A673 (cell line): ENCODE results near the gene FAM13A. TPM values are rescaled to one million over a fixed set of nuclear protein-coding genes. Genes with fewer than 3 reads are reported as not detected.

Source experiments
- BruUV-seq: library from RNA; stranded (reverse); fragments of 400-500 nt; replicated peaks from 2 replicates; lab custom pipeline; 2021; lab: Mats Ljungman, UMichigan
- CTCF ChIA-PET: fragments of 300-600 bp; sonication (Branson Sonifier 250); formaldehyde crosslinking; loops from one replicate; lab custom pipeline; 2022; ENCODE audit warnings: antibody characterized with exemption; lab: Charles Lee
- POLR2A ChIA-PET: fragments of 300-600 bp; sonication (Branson Sonifier 250); formaldehyde crosslinking; loops from one replicate; lab custom pipeline; 2022; ENCODE audit warnings: antibody characterized with exemption; ENCODE audit not compliant: low non-redundant PET; lab: Charles Lee
- DNase-seq: peaks from one replicate; pipeline ENCODE4 v3.0.0-alpha.2; 2015; ENCODE audit warnings: low spot score
- H3K27ac ChIP-seq: fragments of 200-600 bp; sonication (generic); 2 replicates; pipeline ENCODE4 v1.5.1; 2016; ENCODE audit warnings: mixed run types, low read depth, mild to moderate bottlenecking, mixed read lengths, antibody characterized with exemption, low read length; ENCODE audit not compliant: poor library complexity, severe bottlenecking
- H3K27me3 ChIP-seq: fragments of 200-600 bp; sonication (generic); replicated peaks from 2 replicates; pipeline ENCODE4 v1.6.1; 2017; ENCODE audit warnings: mixed run types, low read depth, mild to moderate bottlenecking, mixed read lengths, antibody characterized with exemption, low read length; ENCODE audit not compliant: insufficient read depth, poor library complexity
- H3K36me3 ChIP-seq: fragments of 200-600 bp; sonication (generic); 2 replicates; pipeline ENCODE4 v1.6.1; 2016; ENCODE audit warnings: mixed run types, mild to moderate bottlenecking, mixed read lengths, antibody characterized with exemption, low read length; ENCODE audit not compliant: insufficient read depth, poor library complexity, severe bottlenecking
- H3K4me1 ChIP-seq: fragments of 200-600 bp; sonication (generic); 2 replicates; pipeline ENCODE4 v1.6.1; 2017; ENCODE audit warnings: mixed run types, mild to moderate bottlenecking, mixed read lengths, antibody characterized with exemption, low read length; ENCODE audit not compliant: insufficient read depth, poor library complexity, severe bottlenecking
- H3K4me3 ChIP-seq: fragments of 200-600 bp; sonication (generic); 2 replicates; pipeline ENCODE4 v1.5.1; 2016; ENCODE audit warnings: low read depth, mixed run types, mild to moderate bottlenecking, mixed read lengths, low read length; ENCODE audit not compliant: poor library complexity, severe bottlenecking
- H3K9me3 ChIP-seq: fragments of 200-600 bp; sonication (generic); 2 replicates; pipeline ENCODE4 v1.6.1; 2016; ENCODE audit warnings: mixed run types, low read depth, mild to moderate bottlenecking, mixed read lengths, antibody characterized with exemption, low read length; ENCODE audit not compliant: poor library complexity, severe bottlenecking
- EZH2 ChIP-seq: fragments of 200-600 bp; sonication (generic); IDR thresholded peaks from 2 replicates; pipeline ENCODE4 v1.6.1; 2017; ENCODE audit warnings: borderline replicate concordance, low read depth, mild to moderate bottlenecking, mixed read lengths, antibody characterized with exemption, low read length; ENCODE audit not compliant: poor library complexity, severe bottlenecking
- intact Hi-C: fragments of 100-400 bp; cut with micrococcal nuclease; formaldehyde crosslinking; loops from one replicate; pipeline ENCODE4 v1.10.0; 2022; ENCODE audit not compliant: unreplicated experiment
- total RNA-seq: library from RNA; stranded (reverse); gene quantifications from 2 replicates; pipeline ENCODE4 v1.2.3, GENCODE V29; 2021
- TF ChIP-seq, protein P1 (sequence below): fragments of 300-800, 200-600 bp; sonication (generic); conservative IDR thresholded peaks from 2 replicates; pipeline ENCODE4 v1.5.1; 2017; ENCODE audit warnings: low read depth, mild to moderate bottlenecking, antibody characterized with exemption, low read length, moderate library complexity, mixed read lengths

The FAM13A gene
- total RNA-seq, 1 experiment from 2014 or later: 15.5 TPM

DNA sequence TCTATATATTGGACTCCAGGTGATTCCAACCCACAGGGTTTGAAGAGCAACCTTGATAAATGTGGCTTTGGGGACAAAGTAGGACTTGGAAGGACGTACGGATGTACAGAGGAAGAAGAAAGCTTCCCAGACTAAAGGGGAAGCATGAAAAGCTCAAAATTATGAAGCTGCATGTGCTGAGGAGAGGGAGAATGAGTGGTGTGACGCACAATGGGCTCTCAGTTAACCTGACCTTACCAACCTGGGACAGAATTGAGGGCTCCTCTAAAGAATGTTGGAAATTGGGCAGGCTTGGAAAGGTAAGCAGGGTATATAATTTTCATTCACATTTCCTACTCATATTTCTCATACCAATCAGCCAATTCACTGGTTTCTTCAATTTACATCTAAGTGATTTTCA, 43.9 kb upstream of the FAM13A start:
- POLR2A ChIA-PET: no interaction called here

DNA sequence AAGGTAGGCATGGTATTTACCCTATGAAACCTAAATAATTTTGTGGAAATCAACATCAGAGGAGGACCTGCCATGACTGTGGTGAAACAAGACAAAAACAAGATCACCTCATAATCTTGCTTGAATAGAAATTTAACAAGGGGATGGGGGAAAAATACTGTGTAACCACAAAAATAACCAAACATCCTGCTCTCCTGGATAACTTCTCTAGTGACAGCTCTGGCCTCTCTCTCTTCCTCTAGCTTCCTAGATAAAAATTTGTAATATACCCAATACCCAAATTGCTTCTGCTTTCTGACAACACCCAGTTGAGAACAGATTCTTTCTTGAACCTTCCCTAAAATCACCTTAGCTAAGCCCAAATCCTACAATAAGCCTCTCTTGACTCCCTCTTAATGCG, 42.5 kb upstream of the FAM13A start:
- intact Hi-C loops: no loop called here
- BruUV-seq: no TSS peak
- Histone ChIP-seq H3K36me3 (no peaks in the 10 kb centered on the region), H3K9me3 (no peaks in the 10 kb centered on the region), H3K4me3 (no peak overlapping the region), H3K4me1 (no peaks in the 10 kb centered on the region), H3K27me3 (no peaks in the 10 kb centered on the region), H3K27ac (no peak overlapping the region)
- ChIA-PET POLR2A (no interaction called here), CTCF (no interaction called here)
- TF ChIP-seq, protein P1, sequence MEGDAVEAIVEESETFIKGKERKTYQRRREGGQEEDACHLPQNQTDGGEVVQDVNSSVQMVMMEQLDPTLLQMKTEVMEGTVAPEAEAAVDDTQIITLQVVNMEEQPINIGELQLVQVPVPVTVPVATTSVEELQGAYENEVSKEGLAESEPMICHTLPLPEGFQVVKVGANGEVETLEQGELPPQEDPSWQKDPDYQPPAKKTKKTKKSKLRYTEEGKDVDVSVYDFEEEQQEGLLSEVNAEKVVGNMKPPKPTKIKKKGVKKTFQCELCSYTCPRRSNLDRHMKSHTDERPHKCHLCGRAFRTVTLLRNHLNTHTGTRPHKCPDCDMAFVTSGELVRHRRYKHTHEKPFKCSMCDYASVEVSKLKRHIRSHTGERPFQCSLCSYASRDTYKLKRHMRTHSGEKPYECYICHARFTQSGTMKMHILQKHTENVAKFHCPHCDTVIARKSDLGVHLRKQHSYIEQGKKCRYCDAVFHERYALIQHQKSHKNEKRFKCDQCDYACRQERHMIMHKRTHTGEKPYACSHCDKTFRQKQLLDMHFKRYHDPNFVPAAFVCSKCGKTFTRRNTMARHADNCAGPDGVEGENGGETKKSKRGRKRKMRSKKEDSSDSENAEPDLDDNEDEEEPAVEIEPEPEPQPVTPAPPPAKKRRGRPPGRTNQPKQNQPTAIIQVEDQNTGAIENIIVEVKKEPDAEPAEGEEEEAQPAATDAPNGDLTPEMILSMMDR: no peak
- no peak for TF ChIP-seq EZH2
- DNase-seq: no peak

More for the DNA sequence above, 43.9 kb upstream of the FAM13A start:
- Histone ChIP-seq H3K9me3 (no peaks in the 10 kb centered on the region), H3K4me3 (no peak overlapping the region), H3K4me1 (no peaks in the 10 kb centered on the region), H3K36me3 (no peaks in the 10 kb centered on the region), H3K27ac (no peak overlapping the region), H3K27me3 (no peaks in the 10 kb centered on the region)
- TF ChIP-seq, protein P1: no peak
- no peak for TF ChIP-seq EZH2
- intact Hi-C loops: no loop called here
- CTCF ChIA-PET: no interaction called here
- DNase-seq: no peak
- no TSS peak for BruUV-seq

DNA sequence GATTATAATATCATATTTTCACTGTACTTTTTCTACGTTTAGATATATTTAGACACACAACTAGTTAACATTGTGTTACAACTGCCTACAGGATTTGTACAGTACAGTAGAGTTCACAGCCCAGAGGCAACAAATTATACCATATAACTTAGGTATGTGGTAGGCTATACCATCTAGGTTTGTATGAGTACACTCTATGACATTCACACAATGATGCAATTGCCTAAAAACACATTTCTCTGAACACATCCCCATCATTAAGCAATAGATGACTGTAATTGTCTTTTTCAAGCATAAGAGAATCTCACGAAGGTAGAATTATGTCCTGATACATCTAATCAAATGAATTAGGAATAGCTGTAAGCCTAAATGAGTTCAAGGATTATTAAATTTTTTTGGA, 42.0 kb upstream of the FAM13A start:
- TF ChIP-seq EZH2: no peak
- TF ChIP-seq, protein P1: no peak
- ChIA-PET CTCF (no interaction called here), POLR2A (no interaction called here)
- no TSS peak for BruUV-seq
- Histone ChIP-seq H3K36me3 (no peaks in the 10 kb centered on the region), H3K27ac (no peak overlapping the region), H3K4me3 (no peak overlapping the region), H3K4me1 (no peaks in the 10 kb centered on the region), H3K9me3 (no peaks in the 10 kb centered on the region), H3K27me3 (no peaks in the 10 kb centered on the region)
- no peak for DNase-seq
- intact Hi-C loops: no loop called here
